HG02852 (cell line): ENCODE results near the gene HSPA1L.
"Not testable (repeated sequence)": the region's sequence is repeated elsewhere in the genome, so short reads cannot be mapped to it uniquely, and the experiment has no call there.

Source experiments
- ATAC-seq: cut with Tn5 transposase; IDR thresholded peaks from one replicate; pipeline ENCODE4 v1.9.1; 2021; ENCODE audit warnings: mild to moderate bottlenecking, moderate library complexity; ENCODE audit not compliant: unreplicated experiment

HSPA1L gene

DNA sequence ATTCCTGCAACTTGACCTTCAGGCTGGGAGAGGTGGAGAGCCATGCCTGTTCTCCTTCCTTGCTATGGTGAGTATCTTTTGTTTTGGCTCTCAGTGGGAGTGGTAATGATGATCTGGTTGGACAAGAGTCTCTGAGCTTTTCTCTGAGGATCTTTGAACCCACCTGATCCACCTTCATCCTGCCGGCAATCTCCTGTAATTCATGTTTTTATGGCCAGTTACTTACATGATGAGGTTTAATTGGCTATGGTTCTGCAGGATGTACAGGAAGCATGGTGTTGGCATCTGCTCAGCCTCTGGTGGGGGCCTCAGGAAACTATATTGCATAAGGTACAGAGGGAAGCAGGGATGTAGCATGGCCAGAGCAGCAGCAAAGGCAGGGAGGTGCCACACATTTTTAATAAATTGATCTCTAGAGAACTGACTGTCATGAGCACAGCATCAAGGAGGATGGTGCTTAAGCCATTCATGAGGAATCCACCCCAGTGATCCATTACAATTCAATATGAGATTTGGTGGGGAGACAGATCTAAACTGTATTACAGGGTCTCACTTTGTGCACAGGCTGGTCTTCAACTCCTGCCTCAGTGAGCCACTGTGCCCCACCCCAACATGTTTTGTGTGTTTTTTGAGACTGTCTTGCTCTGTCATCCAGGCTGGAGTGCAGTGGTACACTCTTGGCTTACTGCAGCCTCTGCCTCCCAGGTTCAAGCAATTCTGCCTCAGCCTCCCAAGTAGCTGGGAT lies 22.5 kb upstream of the HSPA1L start:
- no peak for ATAC-seq

DNA sequence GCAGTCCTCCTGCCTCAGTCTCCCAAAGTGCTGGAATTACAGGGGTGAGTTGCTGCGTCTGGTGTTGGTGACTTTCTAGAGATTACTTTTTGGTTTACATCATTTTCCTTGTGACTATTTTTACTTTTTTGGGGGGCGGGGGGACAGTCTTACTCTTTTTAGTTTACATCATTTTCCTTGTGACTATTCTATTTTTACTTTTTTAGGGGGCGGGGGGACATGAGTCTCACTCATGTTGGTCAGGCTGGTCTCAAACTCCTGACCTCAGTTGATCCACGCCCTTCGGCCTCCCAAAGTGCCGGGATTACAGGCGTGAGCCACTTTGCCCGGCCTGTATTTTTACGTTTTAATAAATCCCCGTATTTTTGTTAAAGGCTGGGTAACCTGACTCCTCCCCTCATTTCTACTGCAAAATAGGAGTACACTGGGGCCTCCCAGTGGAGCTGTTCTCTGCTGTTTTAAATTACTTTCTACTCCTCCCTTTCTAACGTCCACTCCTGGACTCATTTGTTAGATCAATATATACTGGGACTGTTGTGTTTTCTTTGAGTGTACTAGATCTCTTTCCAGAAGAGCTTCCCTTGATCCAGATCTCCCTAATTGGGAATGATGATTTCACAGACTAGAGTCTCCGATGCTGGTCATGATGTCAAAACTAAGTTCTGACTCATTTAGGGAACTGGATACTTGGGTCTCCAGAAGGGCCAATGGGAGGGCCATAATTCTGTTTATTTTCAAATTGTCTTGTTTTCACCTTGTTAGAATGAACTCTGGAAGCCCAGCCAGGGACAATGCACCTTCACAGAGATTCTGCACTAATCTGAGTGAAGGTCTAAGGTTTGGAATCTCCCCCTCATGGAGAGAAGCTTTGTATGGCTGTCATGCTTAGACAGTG lies 21.6 kb upstream of the HSPA1L start:
- ATAC-seq: no peak

DNA sequence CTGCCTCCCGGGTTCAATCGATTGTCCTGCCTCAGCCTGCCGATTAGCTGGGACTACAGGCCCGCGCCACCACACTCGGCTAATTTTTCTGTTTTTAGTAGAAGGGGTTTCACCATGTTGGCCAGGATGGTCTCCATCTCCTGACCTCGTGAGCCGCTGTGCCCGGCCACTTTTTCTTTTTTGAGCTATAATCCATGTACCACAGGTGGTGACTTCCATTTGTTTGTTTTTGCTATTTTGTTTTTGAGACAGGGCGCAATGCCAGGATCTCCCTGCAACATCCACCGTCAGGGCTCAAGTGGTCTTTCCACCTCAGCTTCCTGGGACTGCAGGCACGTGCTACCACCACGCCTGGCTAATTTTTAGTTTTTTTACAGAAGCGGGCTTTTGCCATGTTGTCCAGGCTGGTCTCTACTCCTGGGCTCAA lies 21.0 kb upstream of the HSPA1L start:
- ATAC-seq: no peak

- no peak for ATAC-seq
These were observed 19.5 kb upstream of the HSPA1L start for GRCh38 chr6:31834367-31835250.

- ATAC-seq: no peak
These were observed 16.5 kb upstream of the HSPA1L start for GRCh38 chr6:31831350-31832215.

GRCh38 chr6:31830886-31831335 lies 15.8 kb upstream of the HSPA1L start:
- ATAC-seq: no peak

DNA sequence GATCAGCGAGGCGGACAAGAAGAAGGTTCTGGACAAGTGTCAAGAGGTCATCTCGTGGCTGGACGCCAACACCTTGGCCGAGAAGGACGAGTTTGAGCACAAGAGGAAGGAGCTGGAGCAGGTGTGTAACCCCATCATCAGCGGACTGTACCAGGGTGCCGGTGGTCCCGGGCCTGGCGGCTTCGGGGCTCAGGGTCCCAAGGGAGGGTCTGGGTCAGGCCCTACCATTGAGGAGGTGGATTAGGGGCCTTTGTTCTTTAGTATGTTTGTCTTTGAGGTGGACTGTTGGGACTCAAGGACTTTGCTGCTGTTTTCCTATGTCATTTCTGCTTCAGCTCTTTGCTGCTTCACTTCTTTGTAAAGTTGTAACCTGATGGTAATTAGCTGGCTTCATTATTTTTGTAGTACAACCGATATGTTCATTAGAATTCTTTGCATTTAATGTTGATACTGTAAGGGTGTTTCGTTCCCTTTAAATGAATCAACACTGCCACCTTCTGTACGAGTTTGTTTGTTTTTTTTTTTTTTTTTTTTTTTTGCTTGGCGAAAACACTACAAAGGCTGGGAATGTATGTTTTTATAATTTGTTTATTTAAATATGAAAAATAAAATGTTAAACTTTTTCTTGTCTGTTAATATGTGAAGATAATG lies 14.7 kb upstream of the HSPA1L start:
- no peak for ATAC-seq

GRCh38 chr6:31827286-31828079 lies 12.4 kb upstream of the HSPA1L start, which contains the start of gene HSPA1B:
Gene HSPA1B (plus strand): TSS chr6:31827738. CDS start chr6:31827951, 213 bp downstream.
- ATAC-seq: peak; percentile 70

DNA sequence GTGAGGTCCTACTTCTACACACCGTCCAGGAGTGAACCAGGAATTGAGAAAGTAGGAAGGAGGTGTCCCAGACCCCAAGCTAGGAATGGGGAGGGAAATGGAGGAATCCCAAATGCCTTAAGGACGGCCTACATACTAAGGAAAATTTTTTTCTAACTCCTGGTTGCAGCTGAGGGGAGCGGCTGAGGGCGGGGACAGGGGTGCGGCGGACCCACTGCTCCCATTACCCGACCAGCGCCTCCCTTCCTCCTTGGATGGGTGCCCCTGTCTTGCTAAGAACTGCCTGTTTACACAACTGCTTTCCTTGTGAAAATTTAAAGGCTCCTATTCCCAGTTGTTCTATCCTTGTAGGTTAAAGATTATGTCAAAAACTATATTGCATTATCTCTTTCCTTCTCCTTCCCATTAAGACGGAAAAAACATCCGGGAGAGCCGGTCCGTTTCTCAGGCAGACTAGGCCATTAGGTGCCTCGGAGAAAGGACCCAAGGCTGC lies 11.8 kb upstream of the HSPA1L start:
- ATAC-seq: no peak

DNA sequence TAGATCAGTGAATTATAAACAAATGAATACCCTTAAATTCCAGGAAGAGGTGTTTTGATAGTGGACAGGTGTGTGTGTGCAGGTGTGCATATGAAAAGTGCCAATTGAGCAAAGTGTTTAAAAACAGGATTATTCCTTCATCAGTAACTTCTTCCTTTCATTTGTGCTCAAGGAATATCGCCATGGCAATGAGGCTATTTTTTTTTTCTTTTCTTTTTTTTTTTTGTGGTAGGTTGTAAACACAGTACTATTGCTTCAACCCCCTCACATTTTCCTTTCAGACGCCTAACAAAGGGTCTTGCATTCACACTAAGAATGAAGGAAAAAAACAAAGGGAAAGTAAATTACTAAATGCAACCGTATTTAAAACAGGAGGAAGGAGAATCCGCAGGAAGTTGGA lies 10.5 kb upstream of the HSPA1L start:
- no peak for ATAC-seq

GRCh38 chr6:31823592-31824196 lies 8.6 kb upstream of the HSPA1L start:
- not testable (repeated sequence) for ATAC-seq

GRCh38 chr6:31822036-31822821 lies 7.1 kb upstream of the HSPA1L start:
- ATAC-seq: peak; percentile 34

GRCh38 chr6:31821301-31822035 lies 6.4 kb upstream of the HSPA1L start:
- peak; percentile 40 for ATAC-seq

DNA sequence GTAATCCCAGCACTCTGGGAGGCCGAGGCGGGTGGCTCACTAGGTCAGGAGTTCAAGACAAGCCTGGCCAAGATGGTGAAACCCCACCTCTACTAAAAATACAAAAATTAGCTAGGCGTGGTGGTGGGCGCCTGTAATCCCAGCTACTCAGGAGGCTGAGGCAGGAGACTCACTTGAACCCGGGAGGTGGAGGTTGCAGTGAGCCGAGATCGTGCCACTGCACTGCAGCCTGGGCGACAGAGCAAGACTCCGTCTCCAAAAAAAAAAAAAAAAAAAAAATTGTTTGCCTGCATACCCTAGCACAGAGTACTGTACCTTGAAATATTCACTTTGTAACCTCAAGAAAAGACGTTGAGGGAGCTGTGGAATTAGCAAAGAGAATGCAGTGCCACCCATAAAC lies 5.3 kb upstream of the HSPA1L start:
- ATAC-seq: not testable (repeated sequence)

DNA sequence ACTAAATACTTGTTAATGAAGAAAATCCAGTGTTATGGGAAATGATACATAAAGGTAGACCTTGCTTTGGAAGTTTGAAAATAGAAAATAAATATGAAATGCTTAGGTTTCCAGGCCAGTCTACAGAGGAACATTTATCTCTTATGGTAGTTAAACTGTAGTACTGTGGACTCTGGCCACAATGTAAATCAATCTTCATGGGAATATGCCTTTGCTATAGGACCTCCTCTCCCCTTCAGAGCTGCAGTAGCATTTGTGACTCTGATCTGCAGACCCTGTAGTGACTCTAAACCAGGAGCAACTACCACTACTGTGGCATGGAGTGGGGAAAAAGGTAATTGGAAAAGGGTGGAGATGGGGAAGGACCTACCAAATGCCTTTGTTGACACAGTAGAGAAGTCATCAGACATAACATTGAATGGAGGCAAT lies 4.8 kb upstream of the HSPA1L start:
- no peak for ATAC-seq

- ATAC-seq: not testable (repeated sequence)
These were observed 2.9 kb upstream of the HSPA1L start for GRCh38 chr6:31817929-31818511.
